ENCODE results near the gene STEAP2. TPM values are rescaled to one million over a fixed set of nuclear protein-coding genes. Genes with fewer than 3 reads are reported as not detected.

Gene STEAP2
- total RNA-seq, 1 donor from 2014 or later, result 2.1 TPM

DNA sequence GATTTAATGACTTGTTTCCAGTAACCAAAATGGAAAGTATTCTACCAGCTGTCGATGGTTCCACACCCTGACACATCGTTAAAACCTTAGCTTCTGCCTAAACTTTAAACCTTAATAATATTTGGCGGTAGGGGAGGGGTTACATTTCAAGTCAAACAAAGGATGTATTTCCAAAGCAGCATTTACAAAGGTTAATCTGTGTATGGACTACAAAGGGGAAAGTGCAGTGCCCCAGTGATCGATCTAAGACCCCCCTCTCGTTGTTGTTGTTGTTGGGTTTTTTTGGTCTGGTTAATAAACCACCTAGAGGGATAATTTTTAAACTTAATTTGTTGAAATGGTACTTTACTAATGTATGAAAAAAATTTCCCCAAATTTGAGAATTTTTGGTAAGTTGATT is 1.1 kb upstream of the STEAP2 start:
- peak overlapping the region; percentile 58 for H3K4me3 ChIP-seq (ENCODE audit: low read depth, low read length)
- no peak for DNase-seq (ENCODE audit: low read depth)
- TF ChIP-seq, protein P1, sequence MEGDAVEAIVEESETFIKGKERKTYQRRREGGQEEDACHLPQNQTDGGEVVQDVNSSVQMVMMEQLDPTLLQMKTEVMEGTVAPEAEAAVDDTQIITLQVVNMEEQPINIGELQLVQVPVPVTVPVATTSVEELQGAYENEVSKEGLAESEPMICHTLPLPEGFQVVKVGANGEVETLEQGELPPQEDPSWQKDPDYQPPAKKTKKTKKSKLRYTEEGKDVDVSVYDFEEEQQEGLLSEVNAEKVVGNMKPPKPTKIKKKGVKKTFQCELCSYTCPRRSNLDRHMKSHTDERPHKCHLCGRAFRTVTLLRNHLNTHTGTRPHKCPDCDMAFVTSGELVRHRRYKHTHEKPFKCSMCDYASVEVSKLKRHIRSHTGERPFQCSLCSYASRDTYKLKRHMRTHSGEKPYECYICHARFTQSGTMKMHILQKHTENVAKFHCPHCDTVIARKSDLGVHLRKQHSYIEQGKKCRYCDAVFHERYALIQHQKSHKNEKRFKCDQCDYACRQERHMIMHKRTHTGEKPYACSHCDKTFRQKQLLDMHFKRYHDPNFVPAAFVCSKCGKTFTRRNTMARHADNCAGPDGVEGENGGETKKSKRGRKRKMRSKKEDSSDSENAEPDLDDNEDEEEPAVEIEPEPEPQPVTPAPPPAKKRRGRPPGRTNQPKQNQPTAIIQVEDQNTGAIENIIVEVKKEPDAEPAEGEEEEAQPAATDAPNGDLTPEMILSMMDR (conservative IDR thresholded peaks at IDR 0.05; ENCODE audit: low read depth, low read length), result no peak

DNA sequence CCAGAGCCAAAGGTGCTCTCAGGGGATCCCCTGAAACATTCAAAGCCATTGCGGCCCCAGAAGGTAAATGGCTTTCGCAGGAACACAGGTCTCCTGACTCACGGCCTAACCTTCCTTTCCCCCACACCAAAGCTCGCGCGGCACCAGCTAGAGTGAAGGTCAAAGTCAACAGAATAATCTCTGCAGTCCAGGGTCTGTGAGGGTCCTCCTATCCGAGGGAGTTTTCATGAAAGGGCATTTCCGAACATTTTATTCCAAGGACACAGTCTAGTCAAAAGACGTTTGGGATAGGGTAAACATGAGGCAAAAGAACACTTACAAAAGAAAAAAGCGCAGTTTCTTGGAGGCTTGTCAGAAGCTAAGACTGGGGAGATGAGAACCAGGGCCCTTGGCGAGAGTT is 559 bp upstream of the STEAP2 start:
- H3K4me3 ChIP-seq (ENCODE audit: low read depth, low read length), result peak overlapping the region; percentile 58
- TF ChIP-seq, protein P1 (conservative IDR thresholded peaks at IDR 0.05; ENCODE audit: low read depth, low read length), result no peak
- no peak for DNase-seq (ENCODE audit: low read depth)

DNA sequence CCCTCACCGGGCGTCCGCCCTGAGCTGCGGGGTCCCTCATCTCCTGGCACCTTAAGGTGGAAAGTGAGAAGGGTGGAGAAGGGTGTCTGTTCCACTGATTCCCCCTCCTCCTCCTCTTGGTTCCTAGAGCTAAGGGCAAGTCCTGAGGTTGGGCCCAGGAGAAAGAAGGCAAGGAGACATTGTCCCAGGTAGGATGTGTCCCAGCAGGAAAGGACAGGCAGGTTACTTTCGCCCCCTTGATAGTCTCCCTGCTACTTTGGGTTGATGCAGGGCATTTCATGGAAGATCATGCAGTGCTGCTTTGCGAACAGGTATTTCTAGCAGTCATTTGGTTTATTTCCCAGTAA is 582 bp downstream of the STEAP2 start:
- no peak for DNase-seq (ENCODE audit: low read depth)
- TF ChIP-seq, protein P1 (conservative IDR thresholded peaks at IDR 0.05; ENCODE audit: low read depth, low read length), result no peak
- peak overlapping the region; percentile 58 for H3K4me3 ChIP-seq (ENCODE audit: low read depth, low read length)

DNA sequence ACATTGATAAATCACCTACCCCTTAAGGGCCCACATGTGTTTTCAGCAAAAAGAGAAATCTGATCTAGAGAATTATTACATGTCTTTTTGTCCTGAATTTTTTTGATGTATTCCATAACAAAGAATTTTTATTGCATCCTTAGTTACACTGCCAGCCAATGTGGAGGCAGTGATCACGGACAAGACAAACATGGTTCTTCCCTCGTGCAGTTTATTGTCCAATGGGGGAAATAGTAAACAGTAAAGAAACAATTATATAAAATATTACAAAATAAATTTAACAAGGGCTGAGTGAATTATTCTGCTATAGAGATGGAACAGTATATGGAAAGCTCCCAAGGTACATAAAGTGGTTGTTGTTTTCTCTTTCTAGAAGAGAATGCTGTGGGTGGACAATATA is 2.0 kb downstream of the STEAP2 start:
- TF ChIP-seq, protein P1 (conservative IDR thresholded peaks at IDR 0.05; ENCODE audit: low read depth, low read length), result no peak
- no peak for DNase-seq (ENCODE audit: low read depth)
- H3K4me3 ChIP-seq (ENCODE audit: low read depth, low read length), result no peak overlapping the region

DNA sequence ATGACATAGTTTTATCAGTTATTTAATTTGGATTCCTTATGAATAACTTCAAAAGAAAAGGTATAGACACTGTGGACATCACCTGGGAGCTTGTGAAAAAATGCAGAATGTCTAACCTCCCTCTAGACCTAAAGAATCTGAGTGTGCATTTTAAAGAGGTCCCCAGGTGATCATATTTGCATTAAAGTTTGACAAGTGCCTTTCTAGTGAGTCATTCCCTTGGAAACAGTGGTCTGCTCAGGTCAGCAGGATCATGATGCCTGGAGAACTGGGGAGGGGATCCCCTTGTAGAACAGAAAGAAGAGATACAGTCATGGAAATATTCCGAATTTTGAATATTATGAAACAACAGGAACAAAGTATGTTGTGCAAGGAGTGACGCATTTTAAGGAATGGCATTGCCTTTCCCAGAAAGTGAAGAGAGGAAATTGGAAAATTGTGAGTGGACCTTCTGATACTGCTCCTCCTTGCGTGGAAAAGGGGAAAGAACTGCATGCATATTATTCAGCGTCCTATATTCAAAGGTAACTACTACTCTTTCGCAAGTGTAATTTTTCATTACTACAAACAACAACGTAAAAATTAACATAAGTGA is 4.6 kb downstream of the STEAP2 start:
- H3K4me3 ChIP-seq (ENCODE audit: low read depth, low read length), result no peak overlapping the region
- TF ChIP-seq, protein P1 (conservative IDR thresholded peaks at IDR 0.05; ENCODE audit: low read depth, low read length), result no peak
- DNase-seq (ENCODE audit: low read depth), result no peak

DNA sequence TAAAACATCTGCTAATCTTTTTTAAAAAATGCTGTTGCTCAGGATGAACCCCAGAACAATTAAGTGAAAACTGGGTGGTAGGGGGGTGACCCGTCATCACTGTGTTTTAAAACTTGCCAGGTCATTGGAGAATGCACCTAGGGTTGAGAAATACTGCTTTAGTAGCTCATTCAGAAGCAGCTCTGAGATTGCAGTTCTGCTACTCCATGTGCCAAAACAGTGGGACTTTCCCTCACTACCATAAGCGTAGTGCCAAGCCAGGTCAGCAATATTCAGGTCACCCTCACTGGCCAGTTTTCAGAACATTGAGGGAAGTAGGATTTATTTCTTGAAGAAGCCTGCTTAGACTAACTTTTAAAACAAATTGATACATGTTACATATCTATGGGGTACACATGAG is 5.2 kb downstream of the STEAP2 start:
- no peak for DNase-seq (ENCODE audit: low read depth)

DNA sequence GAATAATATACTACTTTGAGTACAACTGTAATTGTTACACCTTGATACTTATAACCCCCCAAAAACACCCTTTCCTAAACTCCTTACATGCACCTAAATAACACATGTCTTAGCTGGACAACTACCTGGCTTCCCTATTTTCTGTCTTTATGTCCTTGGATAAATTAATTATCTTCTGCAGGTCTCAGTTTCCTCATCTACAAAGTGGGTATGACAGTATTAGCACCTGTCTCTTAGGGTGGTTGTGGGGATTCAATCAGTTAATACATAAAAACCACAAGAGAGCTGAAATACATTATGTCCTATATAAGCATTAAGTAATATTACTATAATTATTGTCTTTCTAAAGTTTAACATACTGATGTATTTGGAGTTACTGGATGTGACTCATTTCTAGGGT is 10.8 kb downstream of the STEAP2 start:
- no peak overlapping the region for H3K4me3 ChIP-seq (ENCODE audit: low read depth, low read length)
- TF ChIP-seq, protein P1 (conservative IDR thresholded peaks at IDR 0.05; ENCODE audit: low read depth, low read length), result no peak
- DNase-seq (ENCODE audit: low read depth), result no peak

More for the DNA sequence above, 5.2 kb downstream of the STEAP2 start:
- TF ChIP-seq, protein P1 (conservative IDR thresholded peaks at IDR 0.05; ENCODE audit: low read depth, low read length), result no peak
- no peak overlapping the region for H3K4me3 ChIP-seq (ENCODE audit: low read depth, low read length)

Data from epithelial cell of proximal tubule (primary cell).